Panc1 (cell line): ENCODE results near the gene SPINK9.

Experiments
- CTCF ChIP-seq: fragments of 450-650 bp; IDR thresholded peaks from 2 replicates; pipeline ENCODE4 v1.5.1; 2017; ENCODE audit warnings: mild to moderate bottlenecking
- POLR2AphosphoS5 ChIP-seq: IDR thresholded peaks from 2 replicates; pipeline ENCODE4 v1.6.1; 2012; ENCODE audit warnings: mild to moderate bottlenecking, low read depth, low read length, moderate library complexity
- TCF7L2 ChIP-seq: IDR thresholded peaks from 2 replicates; pipeline ENCODE4 v1.6.1; 2011; ENCODE audit warnings: mild to moderate bottlenecking, low read depth, low read length, inconsistent platforms
- TF ChIP-seq, protein P1 (sequence below), 2 experiments: IDR thresholded peaks; 2 replicates each; pipeline ENCODE4 v1.6.1; 2011 to 2012; ENCODE audit warnings: low read depth in 2 of 2, control low read depth in 1 of 2, low read length in 1 of 2, mild to moderate bottlenecking in 1 of 2, moderate library complexity in 1 of 2; ENCODE audit not compliant: insufficient read depth in 1 of 2

DNA sequence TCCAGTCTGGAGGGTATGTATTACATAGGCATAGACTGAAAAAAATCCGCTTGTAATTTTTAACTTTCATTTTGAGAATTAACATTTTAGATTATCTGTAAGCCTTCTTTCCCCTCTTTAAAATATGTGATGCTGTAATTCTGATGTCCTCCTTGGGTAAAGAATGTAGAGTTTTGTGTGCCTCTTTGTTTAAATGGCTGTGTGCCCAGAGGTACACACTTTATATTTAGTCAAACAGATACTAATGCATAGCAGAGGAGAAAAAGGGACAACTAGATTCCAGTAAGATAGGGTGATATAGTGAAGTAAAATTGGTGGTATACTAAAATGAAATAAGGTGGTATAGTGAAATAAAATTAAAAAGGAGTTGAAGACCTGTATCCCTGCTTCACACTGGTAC, 49.7 kb downstream of the SPINK9 start:
- no peak for TF ChIP-seq CTCF
- no peak for TF ChIP-seq POLR2AphosphoS5
- TF ChIP-seq, protein P1, sequence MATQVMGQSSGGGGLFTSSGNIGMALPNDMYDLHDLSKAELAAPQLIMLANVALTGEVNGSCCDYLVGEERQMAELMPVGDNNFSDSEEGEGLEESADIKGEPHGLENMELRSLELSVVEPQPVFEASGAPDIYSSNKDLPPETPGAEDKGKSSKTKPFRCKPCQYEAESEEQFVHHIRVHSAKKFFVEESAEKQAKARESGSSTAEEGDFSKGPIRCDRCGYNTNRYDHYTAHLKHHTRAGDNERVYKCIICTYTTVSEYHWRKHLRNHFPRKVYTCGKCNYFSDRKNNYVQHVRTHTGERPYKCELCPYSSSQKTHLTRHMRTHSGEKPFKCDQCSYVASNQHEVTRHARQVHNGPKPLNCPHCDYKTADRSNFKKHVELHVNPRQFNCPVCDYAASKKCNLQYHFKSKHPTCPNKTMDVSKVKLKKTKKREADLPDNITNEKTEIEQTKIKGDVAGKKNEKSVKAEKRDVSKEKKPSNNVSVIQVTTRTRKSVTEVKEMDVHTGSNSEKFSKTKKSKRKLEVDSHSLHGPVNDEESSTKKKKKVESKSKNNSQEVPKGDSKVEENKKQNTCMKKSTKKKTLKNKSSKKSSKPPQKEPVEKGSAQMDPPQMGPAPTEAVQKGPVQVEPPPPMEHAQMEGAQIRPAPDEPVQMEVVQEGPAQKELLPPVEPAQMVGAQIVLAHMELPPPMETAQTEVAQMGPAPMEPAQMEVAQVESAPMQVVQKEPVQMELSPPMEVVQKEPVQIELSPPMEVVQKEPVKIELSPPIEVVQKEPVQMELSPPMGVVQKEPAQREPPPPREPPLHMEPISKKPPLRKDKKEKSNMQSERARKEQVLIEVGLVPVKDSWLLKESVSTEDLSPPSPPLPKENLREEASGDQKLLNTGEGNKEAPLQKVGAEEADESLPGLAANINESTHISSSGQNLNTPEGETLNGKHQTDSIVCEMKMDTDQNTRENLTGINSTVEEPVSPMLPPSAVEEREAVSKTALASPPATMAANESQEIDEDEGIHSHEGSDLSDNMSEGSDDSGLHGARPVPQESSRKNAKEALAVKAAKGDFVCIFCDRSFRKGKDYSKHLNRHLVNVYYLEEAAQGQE (IDR thresholded peaks at IDR 0.05; ENCODE audit: insufficient read depth in 1 of 2, low read depth in 2 of 2, low read length in 1 of 2): no peak
- no peak for TF ChIP-seq TCF7L2
